Measurements from ENCODE around the gene FAM234B. TPM values are rescaled to one million over a fixed set of nuclear protein-coding genes. Genes with fewer than 3 reads are reported as not detected.

The FAM234B gene
- total RNA-seq, 1 experiment from 2014 or later = 20.8 TPM

- Histone ChIP-seq H3K9me3 (ENCODE audit: control insufficient read depth, low read depth, low read length) (no peaks in the 10 kb centered on the region), H3K27me3 (ENCODE audit: insufficient read depth, low read length) (no peaks in the 10 kb centered on the region; the same call in 1 of the 2 replicates), H4K91ac (ENCODE audit: insufficient read length, low read depth, low read length) (no peak overlapping the region), H3K23ac (ENCODE audit: insufficient read length, low read depth, low read length) (no peak overlapping the region), H2BK12ac (ENCODE audit: insufficient read length, low read depth, low read length) (no peak overlapping the region), H3K23me2 (ENCODE audit: insufficient read length, low read depth, low read length, poor library complexity, severe bottlenecking) (peaks cover 18% of the 10 kb centered on the region), H2BK20ac (ENCODE audit: low read depth, low read length, poor library complexity, severe bottlenecking) (no peak overlapping the region), H3K4me2 (ENCODE audit: insufficient read depth, insufficient read length, low read length) (peak overlapping the region; percentile 84), H3K27ac (ENCODE audit: insufficient read length, low read depth, low read length) (no peak overlapping the region), H4K20me1 (ENCODE audit: control insufficient read depth, insufficient read depth, insufficient read length) (no peaks in the 10 kb centered on the region), H3K4ac (ENCODE audit: low read depth, low read length) (no peak overlapping the region), H4K5ac (ENCODE audit: insufficient read length, low read depth, low read length) (no peak overlapping the region), H2BK5ac (ENCODE audit: insufficient read length, low read length) (no peak overlapping the region), H2BK15ac (ENCODE audit: low read depth, low read length) (no peak overlapping the region), H3K56ac (ENCODE audit: insufficient read length, low read depth, low read length) (no peak overlapping the region), H3K14ac (ENCODE audit: insufficient read depth, low read length) (peak overlapping the region; percentile 54; the same call in 1 of the 2 replicates), H3K79me2 (ENCODE audit: insufficient read depth, low read length) (no peaks in the 10 kb centered on the region), H3K18ac (ENCODE audit: insufficient read length, low read depth, low read length) (no peak overlapping the region), H3K9ac (ENCODE audit: extremely low read depth, insufficient read length, low read length) (no peak overlapping the region), H2AK5ac (ENCODE audit: insufficient read length, low read length) (no peak overlapping the region), H3T11ph (ENCODE audit: low read length) (no peak overlapping the region), H3K4me1 (ENCODE audit: insufficient read depth, low read length) (peaks cover 7% of the 10 kb centered on the region; the same call in 1 of the 2 replicates), H2AFZ (ENCODE audit: low read length) (no peak overlapping the region), H2BK120ac (ENCODE audit: low read depth, low read length, poor library complexity, severe bottlenecking) (no peak overlapping the region), H3K79me1 (ENCODE audit: insufficient read depth, low read depth, low read length, poor library complexity, severe bottlenecking) (no peaks in the 10 kb centered on the region), H4K8ac (replicated peaks; ENCODE audit: insufficient read length, low read depth, low read length) (no peak overlapping the region)
- H3K27me3 Mint-ChIP-seq (ENCODE audit: low read depth) = peaks cover 27% of the 10 kb centered on the region
- H3K36me3 Mint-ChIP-seq (ENCODE audit: insufficient read depth in 1 of 3, low read depth in 3 of 3) = peaks cover 4 to 15% (median 14%) of the 10 kb centered on the region in 3 experiments
- H3K4me3 Mint-ChIP-seq = peak overlapping the region; percentile 78 to 86
- H3K4me1 Mint-ChIP-seq = peaks cover 47% of the 10 kb centered on the region in 2 experiments
- no peak for DNase-seq
- WGBS (ENCODE audit: extremely low coverage, insufficient read length, low lambda C conversion rate) = no CpG with 5 or more reads among the region's 16 CpGs
- H3K9me3 Mint-ChIP-seq = peaks cover 0 to 3% of the 10 kb centered on the region in 2 experiments; a peak in 2 of 5 replicates
- H3K27ac Mint-ChIP-seq = no peak overlapping the region
- no peak for TF ChIP-seq CTCF (conservative IDR thresholded peaks at IDR 0.05)
These were observed 42.5 kb upstream of the FAM234B start for GRCh38 chr12:13001775-13002040.
